ENCODE data around the gene MRPL32. TPM values are rescaled to one million over a fixed set of nuclear protein-coding genes. Genes with fewer than 3 reads are reported as not detected.

MRPL32 gene
- total RNA-seq, 4 donors from 2014 or later: 10.0 to 79.4 (median 51.9) TPM

- DNase-seq: peak in 1 of 2 donors; percentile 26
- no peak overlapping the region for H3K4me3 ChIP-seq
- no peaks in the 10 kb centered on the region for H3K9me3 ChIP-seq
- H3K4me1 ChIP-seq: peaks cover 0 to 10% of the 10 kb centered on the region in 2 donors
- H3K27me3 ChIP-seq: no peaks in the 10 kb centered on the region
- H3K36me3 ChIP-seq: no peaks in the 10 kb centered on the region
- intact Hi-C loops (cut with DNase I; ENCODE audit: low total_unique reads): no loop called here
- TF ChIP-seq POLR2A (IDR thresholded peaks at IDR 0.05) (no peak), CTCF (IDR thresholded peaks at IDR 0.05) (no peak)
- H3K27ac ChIP-seq: peak overlapping the region; percentile 59 to 75
Measured at GRCh38 chr7:42914421-42915045, 17.6 kb upstream of the MRPL32 start.

- H3K4me3 ChIP-seq: no peak overlapping the region
- H3K27me3 ChIP-seq: no peaks in the 10 kb centered on the region
- intact Hi-C loops (cut with DNase I; ENCODE audit: low total_unique reads): no loop called here
- no peaks in the 10 kb centered on the region for H3K36me3 ChIP-seq
- H3K4me1 ChIP-seq: peaks cover 0 to 10% of the 10 kb centered on the region in 2 donors
- H3K9me3 ChIP-seq: no peaks in the 10 kb centered on the region
- H3K27ac ChIP-seq: peak overlapping the region in 1 of 2 donors; percentile 75
- no peak for DNase-seq
- TF ChIP-seq POLR2A (IDR thresholded peaks at IDR 0.05) (no peak), CTCF (IDR thresholded peaks at IDR 0.05) (no peak)
Measured at GRCh38 chr7:42915356-42915755, 16.8 kb upstream of the MRPL32 start.

- no peaks in the 10 kb centered on the region for H3K4me1 ChIP-seq
- TF ChIP-seq POLR2A (IDR thresholded peaks at IDR 0.05) (no peak), CTCF (IDR thresholded peaks at IDR 0.05) (no peak)
- no peak for DNase-seq
- no peaks in the 10 kb centered on the region for H3K27me3 ChIP-seq
- H3K4me3 ChIP-seq: no peak overlapping the region
- no peak overlapping the region for H3K27ac ChIP-seq
- intact Hi-C loops (cut with DNase I; ENCODE audit: low total_unique reads): no loop called here
- no peaks in the 10 kb centered on the region for H3K9me3 ChIP-seq
- no peaks in the 10 kb centered on the region for H3K36me3 ChIP-seq
Measured at GRCh38 chr7:42922017-42922753, 10.0 kb upstream of the MRPL32 start.

GRCh38 chr7:42924223-42924838 lies 7.8 kb upstream of the MRPL32 start:
- no peaks in the 10 kb centered on the region for H3K36me3 ChIP-seq
- TF ChIP-seq POLR2A (IDR thresholded peaks at IDR 0.05) (no peak), CTCF (IDR thresholded peaks at IDR 0.05) (no peak)

GRCh38 chr7:42925630-42926029 lies 6.5 kb upstream of the MRPL32 start:
- H3K9me3 ChIP-seq: no peaks in the 10 kb centered on the region
- H3K27ac ChIP-seq: no peak overlapping the region
- H3K36me3 ChIP-seq: no peaks in the 10 kb centered on the region
- intact Hi-C loops (cut with DNase I; ENCODE audit: low total_unique reads): no loop called here
- H3K4me3 ChIP-seq: no peak overlapping the region
- no peaks in the 10 kb centered on the region for H3K4me1 ChIP-seq
- DNase-seq: no peak
- H3K27me3 ChIP-seq: no peaks in the 10 kb centered on the region
- TF ChIP-seq POLR2A (IDR thresholded peaks at IDR 0.05): no peak

More at GRCh38 chr7:42924223-42924838, 7.8 kb upstream of the MRPL32 start:
- H3K4me3 ChIP-seq: no peak overlapping the region
- no peak for DNase-seq
- intact Hi-C loops (cut with DNase I; ENCODE audit: low total_unique reads): no loop called here
- H3K27ac ChIP-seq: no peak overlapping the region
- H3K4me1 ChIP-seq: no peaks in the 10 kb centered on the region
- no peaks in the 10 kb centered on the region for H3K9me3 ChIP-seq
- H3K27me3 ChIP-seq: no peaks in the 10 kb centered on the region
